Cardiac muscle cell (in vitro differentiated cells and primary cell): ENCODE results near the gene PRRX1. TPM values are rescaled to one million over a fixed set of nuclear protein-coding genes. Genes with fewer than 3 reads are reported as not detected.
A peak's percentile ranks its signal among the peaks of the same experiment; 100 is the strongest.

Experiments
- DNase-seq, 2 donors: peaks; one replicate each; pipeline versions ENCODE4 v3.0.0 to v3.0.0-alpha.2; 2010 to 2017; ENCODE audit warnings: low read depth in 1 of 2, low spot score in 1 of 2
- H3K27ac ChIP-seq: fragments of 200-600 bp; sonication (generic); 2 replicates; pipeline ENCODE4 v1.5.1; 2016
- H3K27me3 ChIP-seq: fragments of 200-600 bp; sonication (generic); 2 replicates; pipeline ENCODE4 v1.6.0; 2016; ENCODE audit warnings: control low read depth
- H3K36me3 ChIP-seq: fragments of 200-600 bp; sonication (generic); 2 replicates; pipeline ENCODE4 v1.5.1; 2016; ENCODE audit warnings: control low read depth
- H3K4me1 ChIP-seq: fragments of 200-600 bp; sonication (generic); 2 replicates; pipeline ENCODE4 v1.8.1; 2017; ENCODE audit warnings: low read depth, mild to moderate bottlenecking, mixed run types
- H3K4me3 ChIP-seq: fragments of 200-600 bp; sonication (generic); 2 replicates; pipeline ENCODE4 v1.5.1; 2016; ENCODE audit warnings: mild to moderate bottlenecking
- H3K9me3 ChIP-seq: fragments of 200-600 bp; sonication (generic); 2 replicates; pipeline ENCODE4 v1.5.1; 2017; ENCODE audit warnings: low read depth, mild to moderate bottlenecking, control low read depth
- polyA plus RNA-seq: library from polyadenylated mRNA; unstranded; fragments of >200 nt; fragmentation: Nextera tagmentation; extraction: Ambion mirVana; gene quantifications from 2 replicates; pipeline ENCODE4 v1.2.1, GENCODE V29; 2016
- total RNA-seq: library from RNA; depleted of rRNA; stranded (reverse); fragments of >200 nt; gene quantifications from 2 replicates; pipeline ENCODE4 v1.2.3, GENCODE V29; 2016
- TF ChIP-seq, protein P1 (sequence below): IDR thresholded peaks from 2 replicates; pipeline ENCODE4 v1.5.1; 2012; ENCODE audit warnings: low read depth, mild to moderate bottlenecking, low read length

PRRX1 gene
- total and polyA plus RNA-seq, 2 experiments from 2014 or later = 1.1 to 1.2 TPM

DNA sequence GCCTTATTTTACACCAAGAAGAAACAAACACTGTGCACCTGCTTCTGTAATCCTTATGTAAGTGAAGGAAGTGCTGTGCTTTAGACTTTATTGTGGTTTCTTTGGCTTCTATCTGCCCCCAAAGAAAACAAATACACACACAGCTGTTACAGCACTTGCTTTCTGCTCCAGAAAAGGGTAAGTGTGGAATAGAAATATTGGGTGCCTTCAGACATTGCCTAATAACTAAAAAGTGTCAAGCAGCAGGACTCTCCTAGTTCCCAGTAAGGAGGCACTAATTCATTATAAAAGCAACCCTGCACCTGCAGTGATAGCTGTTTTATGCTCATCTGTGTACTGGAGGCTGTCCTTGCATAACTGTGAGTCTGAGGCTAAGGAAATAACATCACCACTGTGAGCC, 23.4 kb upstream of the PRRX1 start:
- no peak overlapping the region for H3K4me3 ChIP-seq
- H3K27me3 ChIP-seq = no peaks in the 10 kb centered on the region
- H3K4me1 ChIP-seq = no peaks in the 10 kb centered on the region
- DNase-seq = no peak
- no peaks in the 10 kb centered on the region for H3K9me3 ChIP-seq
- TF ChIP-seq, protein P1, sequence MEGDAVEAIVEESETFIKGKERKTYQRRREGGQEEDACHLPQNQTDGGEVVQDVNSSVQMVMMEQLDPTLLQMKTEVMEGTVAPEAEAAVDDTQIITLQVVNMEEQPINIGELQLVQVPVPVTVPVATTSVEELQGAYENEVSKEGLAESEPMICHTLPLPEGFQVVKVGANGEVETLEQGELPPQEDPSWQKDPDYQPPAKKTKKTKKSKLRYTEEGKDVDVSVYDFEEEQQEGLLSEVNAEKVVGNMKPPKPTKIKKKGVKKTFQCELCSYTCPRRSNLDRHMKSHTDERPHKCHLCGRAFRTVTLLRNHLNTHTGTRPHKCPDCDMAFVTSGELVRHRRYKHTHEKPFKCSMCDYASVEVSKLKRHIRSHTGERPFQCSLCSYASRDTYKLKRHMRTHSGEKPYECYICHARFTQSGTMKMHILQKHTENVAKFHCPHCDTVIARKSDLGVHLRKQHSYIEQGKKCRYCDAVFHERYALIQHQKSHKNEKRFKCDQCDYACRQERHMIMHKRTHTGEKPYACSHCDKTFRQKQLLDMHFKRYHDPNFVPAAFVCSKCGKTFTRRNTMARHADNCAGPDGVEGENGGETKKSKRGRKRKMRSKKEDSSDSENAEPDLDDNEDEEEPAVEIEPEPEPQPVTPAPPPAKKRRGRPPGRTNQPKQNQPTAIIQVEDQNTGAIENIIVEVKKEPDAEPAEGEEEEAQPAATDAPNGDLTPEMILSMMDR = no peak
- H3K36me3 ChIP-seq = no peaks in the 10 kb centered on the region
- no peak overlapping the region for H3K27ac ChIP-seq

DNA sequence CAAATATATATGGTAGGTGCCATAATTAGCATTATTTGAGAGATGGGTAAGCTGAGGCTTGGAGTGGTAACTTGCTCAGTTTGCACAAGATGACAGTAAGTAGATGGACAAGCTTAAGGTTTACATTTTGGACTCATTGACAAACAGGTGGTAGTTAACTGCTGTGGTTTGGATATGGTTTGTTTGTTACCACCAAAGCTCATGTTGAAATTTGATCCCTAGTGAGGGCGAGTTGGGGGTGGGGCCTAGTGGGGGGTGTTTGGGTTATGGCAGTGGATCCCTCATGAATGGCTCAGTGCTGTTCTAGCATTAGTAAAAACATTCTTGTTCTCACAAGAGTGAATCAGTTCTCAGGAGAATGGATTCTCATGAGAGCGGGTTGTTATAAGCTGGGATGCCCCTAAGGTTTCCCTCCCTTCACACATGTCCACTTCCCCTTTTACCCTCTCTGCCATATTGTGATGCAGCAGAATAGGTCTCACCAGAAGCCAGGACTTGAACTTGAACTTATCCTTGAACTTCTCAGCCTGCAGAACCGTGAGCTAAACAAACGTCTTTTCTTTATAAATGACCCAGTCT, 6.6 kb upstream of the PRRX1 start:
- no peak for DNase-seq
- Histone ChIP-seq H3K4me3 (no peak overlapping the region), H3K27me3 (peaks cover 52% of the 10 kb centered on the region), H3K27ac (no peak overlapping the region), H3K4me1 (peaks cover 3% of the 10 kb centered on the region), H3K9me3 (no peaks in the 10 kb centered on the region), H3K36me3 (no peaks in the 10 kb centered on the region)
- TF ChIP-seq, protein P1 = no peak

DNA sequence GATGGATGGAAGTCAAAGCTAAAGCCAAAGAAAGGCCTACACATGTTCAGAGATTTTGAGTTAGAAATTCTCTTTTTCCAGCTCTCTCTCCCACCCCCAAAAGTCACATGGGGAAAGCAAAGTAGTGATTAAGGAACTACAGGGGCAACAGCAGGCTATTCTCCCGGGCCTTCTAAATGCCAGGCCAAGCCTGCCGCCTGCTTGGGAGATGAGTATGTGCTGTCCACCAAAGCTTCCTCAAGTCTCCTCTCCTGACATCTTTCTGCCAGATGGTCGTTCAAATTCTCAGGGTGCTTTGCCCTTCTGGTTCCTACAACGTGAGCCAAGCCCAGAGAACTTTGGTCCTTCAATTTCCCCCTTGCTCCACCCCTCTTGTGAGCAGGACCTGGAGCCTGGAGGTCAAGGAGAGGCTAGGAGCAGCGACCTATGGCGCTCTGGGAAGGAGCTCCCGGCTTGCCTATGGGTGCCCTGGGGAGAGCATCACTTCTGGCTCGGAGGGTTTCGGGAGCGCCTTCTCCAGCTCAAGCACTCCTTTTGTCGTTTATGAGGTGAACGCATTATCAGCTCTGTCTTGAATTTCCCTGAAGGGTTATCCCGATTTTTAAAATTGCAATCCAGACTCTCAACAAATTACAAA, 4.4 kb upstream of the PRRX1 start:
- Histone ChIP-seq H3K27me3 (peaks cover 74% of the 10 kb centered on the region), H3K27ac (no peak overlapping the region), H3K36me3 (no peaks in the 10 kb centered on the region), H3K4me3 (no peak overlapping the region), H3K4me1 (peaks cover 3% of the 10 kb centered on the region), H3K9me3 (no peaks in the 10 kb centered on the region)
- no peak for DNase-seq
- TF ChIP-seq, protein P1 = no peak

DNA sequence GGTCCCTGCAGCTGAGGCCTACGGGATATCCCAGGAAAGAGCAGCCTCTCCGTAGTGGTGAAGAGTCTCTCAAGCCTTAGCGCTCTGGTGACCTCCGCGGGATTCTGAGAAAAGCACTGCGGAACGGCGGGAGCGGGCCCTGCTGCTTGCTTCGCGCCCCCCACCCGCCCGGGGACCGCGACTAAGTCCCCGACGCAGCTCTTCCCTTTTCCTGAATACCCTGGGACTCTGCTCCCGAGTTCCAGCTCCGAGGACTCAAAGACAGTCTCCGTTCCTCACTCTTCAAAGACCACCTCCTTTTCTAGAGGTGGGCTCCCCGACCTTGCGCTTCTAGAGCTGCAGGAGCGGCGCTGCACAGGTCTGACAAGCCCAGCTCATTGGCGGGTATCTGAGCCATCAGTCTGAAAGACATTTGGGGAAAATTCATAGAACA, 3.6 kb upstream of the PRRX1 start:
- H3K27me3 ChIP-seq = peaks cover 80% of the 10 kb centered on the region
- H3K9me3 ChIP-seq = no peaks in the 10 kb centered on the region
- H3K4me3 ChIP-seq = no peak overlapping the region
- peaks cover 3% of the 10 kb centered on the region for H3K4me1 ChIP-seq
- TF ChIP-seq, protein P1 = no peak
- H3K36me3 ChIP-seq = no peaks in the 10 kb centered on the region
- H3K27ac ChIP-seq = no peak overlapping the region
- DNase-seq = peak in 1 of 2 donors; percentile 33

- Histone ChIP-seq H3K27ac (no peak overlapping the region), H3K9me3 (no peaks in the 10 kb centered on the region), H3K27me3 (peaks cover 84% of the 10 kb centered on the region), H3K36me3 (no peaks in the 10 kb centered on the region), H3K4me3 (peak overlapping the region; percentile 10), H3K4me1 (peaks cover 3% of the 10 kb centered on the region)
- TF ChIP-seq, protein P1 = no peak
- DNase-seq = peak; percentile 40 to 55
These were observed 2.9 kb upstream of the PRRX1 start for GRCh38 chr1:170660871-170661645.
